Mesendoderm (in vitro differentiated cells): Measurements from ENCODE around the gene ALDH3A2.

Experiments used
- DNase-seq: peaks from one replicate; pipeline ENCODE4 v3.0.0; 2013
- H2AK5ac ChIP-seq: 2 replicates; pipeline ENCODE4 v1.6.1; 2013; ENCODE audit warnings: low read length, inconsistent platforms
- H2BK120ac ChIP-seq: 2 replicates; pipeline ENCODE4 v1.6.1; 2013; ENCODE audit warnings: low read depth, mild to moderate bottlenecking, low read length, moderate library complexity, mixed read lengths
- H2BK15ac ChIP-seq: replicated peaks from 2 replicates; pipeline ENCODE4 v1.6.1; 2013; ENCODE audit warnings: low read depth, mild to moderate bottlenecking, moderate library complexity
- H2BK5ac ChIP-seq: 2 replicates; pipeline ENCODE4 v1.6.1; 2013; ENCODE audit warnings: low read length, inconsistent platforms
- H3K18ac ChIP-seq: 2 replicates; pipeline ENCODE4 v1.6.1; 2013; ENCODE audit warnings: mild to moderate bottlenecking, low read length, mixed read lengths
- H3K23ac ChIP-seq: one replicate; pipeline ENCODE4 v1.6.1; 2013; ENCODE audit warnings: low read length
- H3K27ac ChIP-seq: 2 replicates; pipeline ENCODE4 v1.5.1; 2013; ENCODE audit warnings: low read depth, mild to moderate bottlenecking, inconsistent platforms, low read length, moderate library complexity
- H3K27me3 ChIP-seq: 2 replicates; pipeline ENCODE4 v1.6.1; 2013; ENCODE audit warnings: low read length, control low read depth, mild to moderate bottlenecking, inconsistent platforms; ENCODE audit not compliant: insufficient read depth, poor library complexity
- H3K36me3 ChIP-seq: 2 replicates; pipeline ENCODE4 v1.6.1; 2013; ENCODE audit warnings: low read length, inconsistent platforms; ENCODE audit not compliant: control insufficient read depth, insufficient read depth
- H3K4ac ChIP-seq: one replicate; pipeline ENCODE4 v1.6.1; 2013; ENCODE audit warnings: low read depth, mild to moderate bottlenecking, low read length, moderate library complexity
- H3K4me1 ChIP-seq: 2 replicates; pipeline ENCODE4 v1.6.1; 2013; ENCODE audit warnings: low read depth, low read length, inconsistent platforms; ENCODE audit not compliant: control insufficient read depth
- H3K4me2 ChIP-seq: 2 replicates; pipeline ENCODE4 v1.6.1; 2013; ENCODE audit warnings: low read length
- H3K4me3 ChIP-seq: 2 replicates; pipeline ENCODE4 v1.5.1; 2013; ENCODE audit warnings: mild to moderate bottlenecking, low read length
- H3K56ac ChIP-seq: one replicate; pipeline ENCODE4 v1.6.1; 2013; ENCODE audit warnings: low read length
- H3K79me1 ChIP-seq: 2 replicates; pipeline ENCODE4 v1.6.1; 2013; ENCODE audit warnings: low read length, inconsistent platforms
- H3K79me2 ChIP-seq: 2 replicates; pipeline ENCODE4 v1.6.1; 2013; ENCODE audit warnings: mild to moderate bottlenecking, low read length; ENCODE audit not compliant: control insufficient read depth, insufficient read depth
- H3K9ac ChIP-seq: 2 replicates; pipeline ENCODE4 v1.6.1; 2013; ENCODE audit warnings: low read length, inconsistent platforms
- H4K5ac ChIP-seq: one replicate; pipeline ENCODE4 v1.6.1; 2013; ENCODE audit warnings: low read length
- H4K8ac ChIP-seq: one replicate; pipeline ENCODE4 v1.6.1; 2013; ENCODE audit warnings: low read depth, mild to moderate bottlenecking, control low read depth, low read length, moderate library complexity
- WGBS: extraction: QIAGEN DNeasy Blood & Tissue Kit; methylation state at CpG from one replicate; pipeline ENCODE4 v1.1.7; 2013; ENCODE audit warnings: low lambda C conversion rate, missing lambda C conversion rate; ENCODE audit not compliant: insufficient coverage; ENCODE audit errors: extremely low coverage; 5-methylcytosine and 5-hydroxymethylcytosine counted together

Gene ALDH3A2

DNA sequence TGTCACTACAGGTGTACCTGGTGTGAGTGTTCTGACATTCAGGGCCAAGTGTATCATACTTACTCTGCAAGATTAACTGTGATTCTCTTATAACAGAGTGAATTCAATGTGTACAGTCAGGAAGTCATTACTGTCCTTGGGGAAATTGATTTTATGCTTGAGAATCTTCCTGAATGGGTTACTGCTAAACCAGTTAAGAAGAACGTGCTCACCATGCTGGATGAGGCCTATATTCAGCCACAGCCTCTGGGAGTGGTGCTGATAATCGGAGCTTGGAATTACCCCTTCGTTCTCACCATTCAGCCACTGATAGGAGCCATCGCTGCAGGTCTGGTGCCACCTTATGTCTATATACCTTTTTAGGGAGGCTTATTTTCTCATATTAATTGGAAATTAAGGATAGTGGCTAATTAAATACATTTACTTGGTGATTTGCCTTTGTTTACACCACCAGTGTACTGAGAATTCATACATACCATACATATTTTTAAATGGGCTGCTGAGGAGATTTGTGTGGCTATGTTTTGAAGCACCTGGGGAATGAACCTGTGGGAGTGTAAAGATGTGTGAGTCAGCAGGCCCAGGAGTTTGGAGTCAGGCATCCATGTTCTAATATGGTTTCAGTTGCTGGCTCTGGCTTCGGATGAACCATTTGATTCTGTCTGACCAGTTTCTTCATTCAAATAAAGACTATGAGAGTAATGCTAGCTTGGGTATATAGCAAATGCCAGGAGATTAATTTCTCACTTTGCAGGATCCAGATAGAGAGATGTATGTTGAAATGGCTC, 3.1 kb downstream of the ALDH3A2 start:
- Histone ChIP-seq H2BK15ac (no peak overlapping the region), H3K27ac (no peak overlapping the region)

DNA sequence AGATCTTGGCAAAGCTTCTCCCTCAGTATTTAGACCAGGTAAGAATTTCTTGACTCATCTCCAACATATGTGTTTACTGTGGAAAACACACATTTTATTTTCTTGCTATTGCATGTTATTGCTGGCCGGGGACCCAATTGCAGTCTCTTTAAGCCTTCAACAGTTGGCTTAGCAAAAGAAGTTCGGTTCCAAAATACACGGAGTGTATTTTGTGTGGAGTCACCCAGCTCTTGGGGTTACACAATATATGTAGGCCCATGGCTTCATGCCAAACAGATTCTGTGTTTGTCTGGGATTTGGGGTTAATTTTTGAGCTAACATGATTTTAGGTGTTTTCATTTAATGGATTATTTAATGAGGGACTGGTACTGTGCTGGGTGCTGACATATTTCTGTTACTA, 4.0 kb downstream of the ALDH3A2 start:
- WGBS: no CpG with 5 or more reads among the region's 3 CpGs
- DNase-seq: no peak
- Histone ChIP-seq H3K27ac (no peak overlapping the region), H3K23ac (no peak overlapping the region), H3K27me3 (no peaks in the 10 kb centered on the region), H3K4me3 (no peak overlapping the region), H3K4me2 (no peak overlapping the region), H3K4ac (no peak overlapping the region), H3K79me1 (peaks cover 26% of the 10 kb centered on the region), H4K5ac (no peak overlapping the region), H2BK5ac (no peak overlapping the region), H3K79me2 (peaks cover 57% of the 10 kb centered on the region), H3K56ac (no peak overlapping the region), H3K18ac (no peak overlapping the region), H2AK5ac (no peak overlapping the region), H4K8ac (no peak overlapping the region), H3K4me1 (peaks cover 3% of the 10 kb centered on the region), H3K9ac (no peak overlapping the region), H2BK15ac (no peak overlapping the region), H2BK120ac (no peak overlapping the region), H3K36me3 (peaks cover 10% of the 10 kb centered on the region)

More for the DNA sequence above, 3.1 kb downstream of the ALDH3A2 start:
- no peak overlapping the region for H2AK5ac ChIP-seq
- H3K56ac ChIP-seq: no peak overlapping the region
- peaks cover 21% of the 10 kb centered on the region for H3K79me1 ChIP-seq
- no peak overlapping the region for H4K8ac ChIP-seq
- H3K4me1 ChIP-seq: peaks cover 5% of the 10 kb centered on the region
- H3K36me3 ChIP-seq: peaks cover 8% of the 10 kb centered on the region
- no CpG with 5 or more reads among the region's 5 CpGs for WGBS
- no peak overlapping the region for H3K18ac ChIP-seq
- no peaks in the 10 kb centered on the region for H3K27me3 ChIP-seq
- H3K4me3 ChIP-seq: no peak overlapping the region
- H4K5ac ChIP-seq: no peak overlapping the region
- no peak overlapping the region for H3K23ac ChIP-seq
- H3K79me2 ChIP-seq: peaks cover 55% of the 10 kb centered on the region
- H3K4me2 ChIP-seq: peak overlapping the region; percentile 8
- no peak overlapping the region for H2BK5ac ChIP-seq
- no peak overlapping the region for H3K4ac ChIP-seq
- H2BK120ac ChIP-seq: no peak overlapping the region
- peak overlapping the region; percentile 10 for H3K9ac ChIP-seq
- peak; percentile 29 for DNase-seq

DNA sequence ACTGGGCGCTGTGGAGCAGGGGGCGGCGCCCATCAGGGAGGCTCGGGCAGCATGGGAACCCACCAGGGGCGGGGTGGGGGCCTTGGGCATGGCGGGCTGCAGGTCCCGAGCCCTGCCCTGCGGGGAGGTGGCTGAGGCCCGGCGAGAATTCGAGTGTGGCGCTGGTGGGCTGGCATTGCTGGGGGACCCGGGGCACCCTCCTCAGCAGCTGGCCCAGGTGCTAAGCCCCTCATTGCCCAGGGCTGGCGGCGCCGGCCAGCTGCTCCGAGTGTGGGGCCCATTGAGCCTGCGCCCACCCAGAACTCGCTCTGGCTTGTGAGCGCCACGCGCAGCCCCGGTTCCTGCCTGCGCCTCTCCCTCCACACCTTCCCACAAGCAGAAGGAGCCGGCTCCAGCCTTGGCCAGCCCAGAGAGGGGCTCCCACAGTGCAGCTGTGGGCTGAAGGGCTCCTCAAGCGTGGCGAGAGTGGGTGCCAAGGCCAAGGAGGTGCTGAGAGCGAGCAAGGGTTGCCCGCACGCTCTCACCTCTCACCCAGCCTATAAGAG, 5.9 kb downstream of the ALDH3A2 start:
- Histone ChIP-seq H3K27ac (no peak overlapping the region), H3K4me1 (peaks cover 3% of the 10 kb centered on the region), H3K27me3 (no peaks in the 10 kb centered on the region), H3K79me1 (peaks cover 26% of the 10 kb centered on the region), H4K5ac (no peak overlapping the region), H2BK15ac (no peak overlapping the region), H2BK5ac (no peak overlapping the region), H2AK5ac (no peak overlapping the region), H3K23ac (no peak overlapping the region), H3K4me2 (no peak overlapping the region), H3K79me2 (peaks cover 53% of the 10 kb centered on the region), H3K18ac (no peak overlapping the region), H2BK120ac (no peak overlapping the region), H4K8ac (no peak overlapping the region), H3K4ac (no peak overlapping the region), H3K9ac (no peak overlapping the region), H3K4me3 (no peak overlapping the region), H3K36me3 (peaks cover 10% of the 10 kb centered on the region), H3K56ac (no peak overlapping the region)
- no CpG with 5 or more reads among the region's 30 CpGs for WGBS
- no peak for DNase-seq

DNA sequence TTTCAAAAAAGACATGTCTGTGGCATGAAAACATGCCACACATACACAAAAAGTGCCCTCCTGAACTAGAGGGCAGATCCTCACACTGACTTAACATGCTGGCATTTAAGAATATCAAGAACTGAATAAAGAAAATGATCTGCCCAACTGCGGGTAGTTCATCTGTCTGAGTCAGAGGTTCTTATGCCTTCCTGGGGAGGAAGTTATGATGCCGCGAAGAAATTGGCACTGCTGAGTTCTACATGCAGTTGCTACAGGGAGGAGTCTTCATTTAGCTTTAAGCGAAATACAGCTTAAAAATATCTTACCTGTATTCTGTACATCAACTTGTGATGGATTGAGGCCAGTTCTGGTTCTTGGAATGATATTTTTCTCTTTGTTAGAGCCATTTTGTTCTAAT, 6.3 kb downstream of the ALDH3A2 start:
- H4K5ac ChIP-seq: no peak overlapping the region
- H3K27ac ChIP-seq: no peak overlapping the region
- peaks cover 49% of the 10 kb centered on the region for H3K79me2 ChIP-seq
- no peak overlapping the region for H3K18ac ChIP-seq
- H2BK5ac ChIP-seq: no peak overlapping the region
- H3K9ac ChIP-seq: no peak overlapping the region
- H3K4me3 ChIP-seq: no peak overlapping the region
- peaks cover 3% of the 10 kb centered on the region for H3K4me1 ChIP-seq
- H3K27me3 ChIP-seq: no peaks in the 10 kb centered on the region
- H3K23ac ChIP-seq: no peak overlapping the region
- H3K56ac ChIP-seq: no peak overlapping the region
- H2BK120ac ChIP-seq: no peak overlapping the region
- no peak overlapping the region for H3K4me2 ChIP-seq
- H3K36me3 ChIP-seq: peaks cover 10% of the 10 kb centered on the region
- H4K8ac ChIP-seq: no peak overlapping the region
- H2AK5ac ChIP-seq: no peak overlapping the region
- no peak for DNase-seq
- no peak overlapping the region for H3K4ac ChIP-seq
- no peak overlapping the region for H2BK15ac ChIP-seq
- peaks cover 27% of the 10 kb centered on the region for H3K79me1 ChIP-seq
- no CpG with 5 or more reads among the region's 4 CpGs for WGBS

DNA sequence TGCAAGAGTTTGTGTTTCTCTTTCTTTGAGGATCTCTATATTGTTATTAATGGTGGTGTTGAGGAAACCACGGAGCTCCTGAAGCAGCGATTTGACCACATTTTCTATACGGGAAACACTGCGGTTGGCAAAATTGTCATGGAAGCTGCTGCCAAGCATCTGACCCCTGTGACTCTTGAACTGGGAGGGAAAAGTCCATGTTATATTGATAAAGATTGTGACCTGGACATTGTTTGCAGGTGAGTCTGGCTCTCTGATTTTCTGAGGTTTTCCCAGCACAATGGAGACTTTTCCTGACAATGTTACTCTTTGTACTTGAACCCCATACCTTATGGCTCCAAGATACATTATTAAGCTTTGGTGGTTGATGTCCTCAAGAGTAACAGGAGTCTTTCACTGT, 7.8 kb downstream of the ALDH3A2 start:
- no peak overlapping the region for H4K5ac ChIP-seq
- peaks cover 38% of the 10 kb centered on the region for H3K79me2 ChIP-seq
- H4K8ac ChIP-seq: no peak overlapping the region
- no peak for DNase-seq
- H3K27ac ChIP-seq: no peak overlapping the region
- H3K36me3 ChIP-seq: peaks cover 10% of the 10 kb centered on the region
- H2BK120ac ChIP-seq: no peak overlapping the region
- no peak overlapping the region for H3K56ac ChIP-seq
- H2AK5ac ChIP-seq: no peak overlapping the region
- H3K4me3 ChIP-seq: no peak overlapping the region
- no CpG with 5 or more reads among the region's 4 CpGs for WGBS
- no peak overlapping the region for H3K18ac ChIP-seq
- H2BK15ac ChIP-seq: no peak overlapping the region
- H3K4me2 ChIP-seq: no peak overlapping the region
- no peak overlapping the region for H2BK5ac ChIP-seq
- no peak overlapping the region for H3K4ac ChIP-seq
- H3K27me3 ChIP-seq: no peaks in the 10 kb centered on the region
- H3K79me1 ChIP-seq: peaks cover 30% of the 10 kb centered on the region
- no peak overlapping the region for H3K9ac ChIP-seq
- H3K4me1 ChIP-seq: peaks cover 2% of the 10 kb centered on the region
- H3K23ac ChIP-seq: no peak overlapping the region
